GM12892 (cell line): ENCODE measurements around the gene MEGF11.

Experiments used
- POLR2A ChIP-seq: IDR thresholded peaks from 2 replicates; pipeline ENCODE4 v1.6.1; 2011; ENCODE audit warnings: low read depth, low read length, control low read depth
- POLR2AphosphoS5 ChIP-seq: IDR thresholded peaks from 2 replicates; pipeline ENCODE4 v1.6.1; 2011; ENCODE audit warnings: low read depth, low read length, control low read depth

GRCh38 chr15:66053991-66054390 is 199.6 kb downstream of the MEGF11 start:
- TF ChIP-seq POLR2AphosphoS5 (no peak), POLR2A (no peak)
